RCC 7860 (cell line): ENCODE data around the gene CMSS1.

Experiments used
- DNase-seq: peaks from one replicate; pipeline ENCODE4 v3.0.0-alpha.2; 2015; ENCODE audit warnings: low spot score
- FAIRE-seq: peaks from 2 replicates; lab custom pipeline; 2012; peaks lifted over from hg19 to GRCh38; lab: Jason Lieb, UNC

CMSS1 gene

DNA sequence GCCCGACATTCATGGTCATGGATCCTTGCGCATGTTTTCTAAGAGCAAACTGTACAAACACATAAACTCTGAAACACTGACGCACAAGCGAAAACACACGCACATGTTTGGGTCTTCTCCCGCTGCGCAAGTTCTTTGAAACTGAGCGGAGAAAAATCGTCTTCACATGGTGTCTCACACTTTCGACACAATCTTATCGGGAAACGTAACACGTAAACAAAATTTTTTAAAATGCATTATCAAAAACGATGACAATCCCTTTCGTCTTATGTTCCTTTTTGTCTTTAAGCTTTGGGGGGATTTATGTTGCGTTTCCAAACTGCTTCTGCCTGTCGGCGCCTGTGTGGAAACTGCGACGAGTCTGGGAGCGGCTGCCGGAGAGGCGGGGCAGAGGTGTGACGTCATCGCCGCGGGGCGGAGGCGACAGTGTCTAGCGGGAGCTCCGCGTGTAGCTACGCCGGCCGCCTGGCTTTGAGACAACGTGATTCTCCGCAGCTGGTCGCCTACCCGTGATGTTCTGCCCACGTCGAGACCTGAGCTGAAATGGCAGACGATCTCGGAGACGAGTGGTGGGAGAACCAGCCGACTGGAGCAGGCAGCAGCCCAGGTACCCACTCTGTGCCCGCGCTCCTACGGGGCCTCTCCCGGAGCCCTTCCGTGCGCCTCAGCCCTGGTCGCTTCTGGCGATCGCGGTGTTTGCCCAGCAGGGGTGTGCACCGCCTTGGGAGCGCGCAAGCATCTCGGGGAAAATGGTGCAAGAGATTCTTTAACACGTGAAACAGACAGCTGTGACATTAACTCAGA is at the start of gene CMSS1:
CMSS1 (plus strand) TSS at position 426 of the 804 bp plus-strand sequence.
- FAIRE-seq (peak; percentile 65), DNase-seq (peak; percentile 80)

DNA sequence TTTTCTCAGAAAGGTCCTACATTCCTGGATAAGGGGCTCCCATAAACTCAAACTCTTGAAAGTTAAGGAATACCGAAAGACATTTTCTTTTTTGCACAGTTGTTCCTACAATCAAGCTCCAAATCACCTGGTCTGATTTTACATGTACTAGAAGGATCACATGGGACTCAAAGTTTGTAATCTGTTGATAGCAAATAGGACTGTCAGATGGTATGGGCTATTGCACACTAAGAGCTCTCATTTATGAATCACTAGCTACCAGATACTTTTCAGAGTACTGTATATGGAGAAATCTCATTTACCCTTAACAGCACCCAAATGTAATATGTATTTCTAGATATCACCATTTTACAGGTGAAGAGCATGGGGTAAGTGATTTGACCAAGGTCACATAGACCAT is 49.5 kb upstream of the CMSS1 start:
- FAIRE-seq (no peak), DNase-seq (no peak)

DNA sequence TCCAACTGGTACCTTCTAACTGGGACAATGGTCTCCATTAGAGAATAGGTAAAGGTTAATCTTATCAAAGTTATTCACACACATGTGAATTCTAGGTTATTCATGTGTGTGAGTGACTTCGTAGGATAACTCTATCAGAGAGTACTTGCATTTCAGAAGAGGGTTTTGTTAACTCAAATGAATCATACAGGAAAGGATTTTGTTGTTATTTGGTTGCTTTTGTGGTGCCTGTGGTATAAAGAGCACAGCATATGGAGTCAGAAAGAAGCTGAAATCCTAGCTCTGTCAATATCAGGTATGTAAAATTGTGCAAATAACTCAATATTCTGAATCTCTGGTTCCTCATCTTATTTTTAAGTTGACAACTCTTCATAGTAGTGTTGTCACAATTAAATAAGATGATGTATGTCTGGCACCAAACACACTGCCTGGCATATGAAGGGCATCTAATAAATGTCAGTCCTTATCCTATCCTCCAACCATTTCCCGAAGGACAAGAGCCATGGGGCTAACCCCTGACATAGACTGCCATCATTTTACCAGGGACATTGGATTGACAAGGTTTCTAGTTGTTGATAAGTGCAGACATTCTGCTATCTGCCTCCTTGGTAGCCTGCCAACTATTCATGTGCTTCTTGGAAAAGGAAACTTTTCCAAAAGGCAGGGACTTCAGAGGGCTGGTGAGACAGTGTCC is 48.7 kb upstream of the CMSS1 start:
- DNase-seq: no peak
- no peak for FAIRE-seq

DNA sequence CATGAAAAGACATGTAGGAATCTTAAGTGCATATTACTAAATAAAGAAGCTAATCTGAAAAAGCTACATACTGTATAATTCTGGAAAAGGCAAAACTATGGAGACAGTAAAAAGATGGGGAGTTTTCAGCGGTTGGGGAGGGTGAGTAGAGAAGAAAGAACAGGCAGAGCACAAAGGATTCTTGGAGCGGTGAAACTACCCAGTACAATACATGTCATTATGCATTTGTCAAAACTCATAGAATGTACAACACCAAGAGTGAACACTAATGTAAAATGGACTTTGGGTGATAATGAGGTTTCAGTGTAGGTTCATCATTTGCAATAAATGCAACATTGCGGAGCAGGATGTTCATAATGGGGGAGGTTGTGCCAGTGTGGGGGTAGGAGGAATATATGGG is 45.5 kb upstream of the CMSS1 start:
- FAIRE-seq (no peak), DNase-seq (no peak)

DNA sequence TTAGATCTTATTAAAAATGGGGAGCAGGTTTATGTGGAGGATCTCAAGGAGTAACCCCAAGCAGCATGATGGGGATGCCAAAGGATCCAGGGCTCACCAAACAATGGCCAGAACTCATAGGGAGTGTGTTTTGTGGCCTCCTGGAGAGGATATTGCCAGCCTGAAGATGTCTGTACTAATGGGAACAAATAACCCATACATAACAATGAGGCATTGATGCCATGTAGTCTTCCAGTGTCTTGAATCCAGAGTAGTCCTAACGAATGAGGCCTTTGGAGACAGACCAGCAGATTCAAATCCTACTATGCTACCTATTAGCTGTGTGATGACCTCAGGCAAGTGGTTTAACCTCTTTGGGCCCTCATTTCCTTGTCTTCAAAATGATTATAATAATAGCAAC is 45.0 kb upstream of the CMSS1 start:
- no peak for FAIRE-seq
- no peak for DNase-seq

DNA sequence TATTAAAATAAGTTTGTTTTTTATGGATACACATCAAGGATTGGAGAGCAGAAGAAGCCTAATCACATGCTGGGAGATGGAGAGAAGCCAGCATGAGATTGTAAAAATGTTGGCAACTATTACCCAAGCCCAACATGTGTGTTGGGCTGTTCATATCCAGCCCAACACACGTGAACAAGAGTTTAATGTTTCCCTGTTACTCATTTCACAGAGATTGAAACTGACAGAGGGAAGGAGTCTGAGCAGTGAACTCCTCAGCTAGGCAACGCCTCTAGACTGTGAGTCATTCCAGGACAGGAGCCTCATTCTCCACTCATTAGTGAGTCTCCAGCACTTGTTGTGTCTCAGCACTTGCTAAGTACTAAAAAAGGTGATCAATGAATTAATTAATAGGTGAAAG is 43.2 kb upstream of the CMSS1 start:
- FAIRE-seq: peak; percentile 88
- peak; percentile 70 for DNase-seq

DNA sequence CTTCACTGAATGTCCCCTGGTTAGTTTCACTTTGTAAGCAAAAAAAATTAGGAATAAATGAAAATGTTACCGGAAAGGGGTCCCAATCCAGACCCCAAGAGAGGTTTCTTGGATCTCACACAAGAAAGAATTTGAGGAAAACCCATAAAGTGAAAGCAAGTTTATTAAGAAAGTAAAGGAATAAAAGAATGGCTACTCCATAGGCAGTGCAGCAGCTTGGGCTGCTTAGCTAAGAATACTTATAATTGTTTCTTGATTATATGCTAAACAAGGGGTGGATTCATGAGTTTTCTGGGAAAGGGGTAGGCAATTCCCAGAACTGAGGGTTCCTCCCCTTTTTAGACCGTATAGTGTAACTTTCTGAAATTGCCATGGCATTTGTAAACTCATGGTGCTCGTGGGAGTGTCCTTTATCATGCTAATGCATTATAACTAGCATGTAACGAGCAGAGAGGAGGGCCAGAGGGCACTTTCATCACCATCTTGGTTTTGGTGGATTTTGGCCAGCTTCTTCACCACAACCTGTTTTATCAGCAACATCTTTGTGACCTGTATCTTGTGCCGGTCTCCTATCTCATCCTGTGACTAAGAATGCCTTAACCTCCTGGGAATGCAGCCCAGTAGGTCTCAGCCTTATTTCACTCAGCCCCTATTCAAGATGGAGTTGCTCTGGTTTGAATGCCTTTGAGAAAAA is 41.0 kb upstream of the CMSS1 start:
- DNase-seq (peak; percentile 37), FAIRE-seq (peak; percentile 45)

DNA sequence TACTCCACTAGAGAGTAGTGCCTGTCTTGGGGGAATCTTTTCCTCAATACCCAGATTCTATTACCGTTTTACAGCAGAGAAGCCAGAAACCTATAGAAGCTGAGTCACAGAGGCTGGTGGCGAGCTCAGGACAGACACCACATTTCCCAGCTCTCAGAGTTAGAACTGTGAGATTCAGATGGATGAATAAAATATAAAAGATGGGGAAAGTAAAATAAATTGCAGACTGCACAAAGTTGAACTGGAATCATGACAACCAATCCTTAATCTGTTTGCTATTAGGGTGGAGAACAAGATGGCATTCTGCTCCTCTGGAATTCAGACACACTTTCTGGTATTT is 40.5 kb upstream of the CMSS1 start:
- DNase-seq (no peak), FAIRE-seq (no peak)

DNA sequence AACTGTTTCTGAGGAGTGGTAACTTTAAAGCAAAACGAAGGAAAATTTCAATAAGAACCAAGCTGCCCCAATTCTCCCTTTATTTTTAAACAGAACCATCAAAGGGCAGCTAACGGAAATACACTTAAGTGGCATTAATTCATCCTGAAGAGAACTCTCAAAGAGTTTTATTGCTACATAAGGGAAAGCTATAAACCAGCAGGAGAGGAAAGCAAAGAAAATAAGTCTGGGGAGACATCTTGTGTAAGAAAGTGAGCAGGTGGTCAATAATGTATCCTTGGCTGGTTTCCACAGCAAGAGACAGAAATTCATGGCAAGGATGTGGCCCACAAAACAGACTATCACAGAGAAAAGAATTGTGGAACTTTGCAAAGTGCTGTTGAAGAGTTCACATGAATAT is 40.0 kb upstream of the CMSS1 start:
- DNase-seq: no peak
- no peak for FAIRE-seq

DNA sequence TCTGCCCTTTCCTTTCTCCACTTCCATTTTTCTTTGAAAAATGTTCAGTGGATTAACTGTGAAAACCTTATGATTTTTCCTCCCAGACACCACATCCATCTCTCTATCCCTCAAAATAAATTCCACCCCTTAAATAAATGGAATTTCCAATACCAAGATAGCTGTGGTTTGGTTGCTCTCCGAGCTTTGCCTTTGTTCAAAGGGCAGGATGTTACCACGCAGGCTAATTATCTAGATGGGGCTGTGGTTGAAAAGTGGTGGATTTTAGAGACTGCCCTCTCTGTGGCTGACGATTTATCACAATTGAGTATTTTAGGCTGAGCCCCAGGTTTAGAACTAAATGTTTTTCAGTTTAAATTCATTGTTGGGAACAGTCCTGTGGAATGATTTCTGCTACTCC is 36.9 kb upstream of the CMSS1 start:
- peak; percentile 97 for FAIRE-seq
- peak; percentile 59 for DNase-seq

DNA sequence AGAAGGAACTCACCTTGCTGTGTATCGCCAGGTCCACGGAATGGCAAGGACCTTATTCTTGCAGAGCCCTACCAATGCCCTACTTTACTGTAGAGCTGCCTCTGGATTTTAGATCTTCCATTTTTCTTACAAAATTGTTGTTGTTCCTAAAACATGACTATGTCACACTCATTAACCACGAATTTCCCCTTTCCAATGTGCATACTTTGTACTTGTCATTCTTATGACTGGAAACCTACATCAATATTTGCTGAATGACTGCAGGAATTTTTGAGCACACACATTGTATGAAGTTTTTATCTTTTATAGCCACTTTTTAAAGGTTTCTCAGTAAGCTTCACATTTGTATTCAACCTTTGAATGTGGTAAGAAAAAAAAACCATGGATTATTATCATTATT is 35.9 kb upstream of the CMSS1 start:
- FAIRE-seq (peak; percentile 77), DNase-seq (peak; percentile 55)

DNA sequence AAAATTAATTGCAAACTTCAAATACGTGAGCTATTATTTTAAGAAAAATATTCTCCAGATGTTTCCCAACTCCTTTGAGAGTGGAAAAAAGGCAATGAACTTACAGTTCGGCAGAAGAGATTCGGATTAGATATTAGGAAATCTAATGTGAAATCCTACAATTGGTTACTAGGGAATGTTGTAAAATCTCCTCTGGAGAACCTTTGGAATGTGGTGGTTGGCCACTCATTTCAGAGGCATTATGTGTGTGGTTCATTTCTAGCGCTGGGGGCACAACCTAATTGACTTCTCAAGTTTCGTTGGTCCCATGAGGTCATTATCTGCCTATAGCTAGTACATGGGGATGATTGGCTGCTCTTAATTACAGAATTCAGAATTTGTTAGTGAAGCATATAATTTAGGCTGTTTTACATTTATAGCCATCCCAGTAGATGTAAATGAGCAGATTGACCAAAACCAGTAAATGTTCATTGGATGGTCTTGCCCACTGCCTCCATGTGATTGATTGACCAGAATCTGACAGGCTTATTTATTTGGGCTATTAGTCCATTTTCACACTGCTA is 34.6 kb upstream of the CMSS1 start:
- DNase-seq: peak; percentile 89
- FAIRE-seq: peak; percentile 99

DNA sequence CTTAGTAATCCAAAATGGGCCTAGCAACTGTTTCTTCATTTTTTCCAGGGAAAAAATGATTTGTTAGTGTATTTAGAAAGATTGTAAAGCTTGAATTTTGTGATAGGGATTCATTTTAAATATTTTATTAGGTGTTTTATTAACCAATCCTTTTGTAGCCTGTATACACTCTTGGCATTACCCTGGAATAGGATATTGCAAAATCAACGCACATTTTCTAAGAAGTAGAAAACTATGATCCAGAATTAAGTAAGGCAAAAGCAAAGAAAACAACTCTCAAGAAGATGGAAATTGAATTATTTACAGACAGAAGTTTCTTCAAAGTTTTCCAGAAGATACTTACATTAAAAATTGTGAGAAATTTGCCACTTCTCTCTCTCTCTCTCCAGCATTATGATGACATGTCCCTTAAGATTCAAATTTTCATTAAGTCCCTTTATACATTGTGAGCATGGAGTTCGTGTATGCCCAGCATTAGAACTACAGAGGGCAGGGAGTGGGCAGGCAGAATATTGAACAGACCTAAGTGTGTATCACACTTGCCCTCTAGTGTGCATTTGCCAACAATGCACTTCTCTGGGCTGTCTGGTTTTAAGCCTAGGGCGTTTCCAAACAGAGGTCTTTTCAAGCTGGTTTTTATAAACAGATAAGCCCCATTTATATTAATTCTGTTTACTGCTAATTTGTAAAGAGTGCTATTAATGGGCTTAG is 28.5 kb upstream of the CMSS1 start:
- DNase-seq: peak; percentile 57
- peak; percentile 85 for FAIRE-seq

DNA sequence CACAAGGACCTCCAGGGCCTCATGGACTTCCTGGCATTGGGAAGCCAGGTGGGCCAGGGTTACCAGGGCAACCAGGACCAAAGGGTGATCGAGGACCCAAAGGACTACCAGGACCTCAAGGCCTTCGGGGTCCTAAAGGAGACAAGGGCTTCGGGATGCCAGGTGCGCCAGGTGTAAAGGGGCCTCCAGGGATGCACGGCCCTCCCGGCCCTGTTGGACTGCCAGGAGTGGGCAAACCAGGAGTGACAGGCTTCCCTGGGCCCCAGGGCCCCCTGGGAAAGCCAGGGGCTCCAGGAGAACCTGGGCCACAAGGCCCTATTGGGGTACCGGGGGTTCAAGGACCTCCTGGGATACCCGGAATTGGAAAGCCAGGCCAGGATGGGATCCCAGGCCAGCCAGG is 23.2 kb upstream of the CMSS1 start:
- DNase-seq (no peak), FAIRE-seq (no peak)

DNA sequence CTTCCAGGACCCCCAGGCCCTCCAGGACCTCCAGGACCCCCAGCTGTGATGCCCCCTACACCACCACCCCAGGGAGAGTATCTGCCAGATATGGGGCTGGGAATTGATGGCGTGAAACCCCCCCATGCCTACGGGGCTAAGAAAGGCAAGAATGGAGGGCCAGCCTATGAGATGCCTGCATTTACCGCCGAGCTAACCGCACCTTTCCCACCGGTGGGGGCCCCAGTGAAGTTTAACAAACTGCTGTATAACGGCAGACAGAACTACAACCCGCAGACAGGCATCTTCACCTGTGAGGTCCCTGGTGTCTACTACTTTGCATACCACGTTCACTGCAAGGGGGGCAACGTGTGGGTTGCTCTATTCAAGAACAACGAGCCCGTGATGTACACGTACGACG is 22.1 kb upstream of the CMSS1 start:
- DNase-seq: no peak
- no peak for FAIRE-seq

DNA sequence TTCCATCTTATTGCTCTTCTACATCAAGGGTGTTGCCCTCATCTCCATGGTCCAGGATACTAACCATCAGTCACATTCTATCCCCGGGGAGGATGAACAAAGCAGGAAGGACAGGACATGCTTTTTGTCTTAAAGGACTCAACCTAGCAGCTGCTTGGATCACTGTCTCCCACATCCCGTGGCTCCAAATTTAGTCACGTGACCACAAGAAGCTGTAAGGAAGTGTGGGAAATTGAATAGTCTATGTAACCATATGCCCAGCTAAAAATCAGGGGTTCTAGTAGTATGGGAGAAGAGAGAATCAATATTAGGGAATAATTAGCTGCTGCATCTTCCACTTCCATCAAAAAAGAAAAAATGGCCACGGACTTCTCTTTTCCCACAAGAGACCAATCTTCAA is 18.2 kb upstream of the CMSS1 start:
- no peak for DNase-seq
- FAIRE-seq: no peak

DNA sequence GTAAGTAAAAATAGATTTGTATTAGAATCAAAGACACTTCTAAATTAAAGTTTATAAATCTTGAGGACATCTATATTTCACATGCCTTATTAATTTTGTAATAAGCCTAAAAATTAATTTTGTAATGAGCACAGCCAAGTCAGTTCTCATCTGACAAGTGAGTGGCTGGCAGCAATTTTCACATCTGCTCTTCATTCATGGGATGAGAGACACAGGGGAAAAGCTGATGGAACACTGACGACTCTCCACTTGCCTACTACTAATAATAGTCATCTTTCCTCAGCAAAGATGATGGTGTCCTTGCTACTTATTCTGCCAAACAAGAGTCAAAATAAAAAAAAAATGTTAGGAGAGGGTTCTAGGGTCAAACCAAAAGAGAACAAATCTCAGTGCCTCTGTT is 14.4 kb upstream of the CMSS1 start:
- no peak for FAIRE-seq
- DNase-seq: no peak

DNA sequence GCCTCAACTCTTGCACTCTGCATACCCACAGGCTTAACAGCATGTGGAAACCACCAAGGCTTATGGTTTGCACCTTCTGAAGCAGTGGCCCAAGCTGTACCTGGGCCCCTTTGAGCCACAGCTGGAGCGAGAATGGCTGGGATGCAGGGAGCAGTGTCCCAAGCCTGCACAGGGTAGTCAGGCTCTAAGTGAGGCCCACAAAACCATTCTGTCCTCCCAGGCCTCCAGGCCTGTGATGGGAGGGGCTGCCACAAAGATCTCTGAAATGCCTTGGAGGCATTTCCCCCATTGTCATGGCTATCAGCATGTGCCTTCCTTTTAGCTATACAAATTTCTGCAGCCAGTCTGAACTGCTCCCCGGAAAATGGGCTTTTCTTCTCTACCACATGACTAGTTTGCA is 12.5 kb upstream of the CMSS1 start:
- FAIRE-seq (no peak), DNase-seq (no peak)

DNA sequence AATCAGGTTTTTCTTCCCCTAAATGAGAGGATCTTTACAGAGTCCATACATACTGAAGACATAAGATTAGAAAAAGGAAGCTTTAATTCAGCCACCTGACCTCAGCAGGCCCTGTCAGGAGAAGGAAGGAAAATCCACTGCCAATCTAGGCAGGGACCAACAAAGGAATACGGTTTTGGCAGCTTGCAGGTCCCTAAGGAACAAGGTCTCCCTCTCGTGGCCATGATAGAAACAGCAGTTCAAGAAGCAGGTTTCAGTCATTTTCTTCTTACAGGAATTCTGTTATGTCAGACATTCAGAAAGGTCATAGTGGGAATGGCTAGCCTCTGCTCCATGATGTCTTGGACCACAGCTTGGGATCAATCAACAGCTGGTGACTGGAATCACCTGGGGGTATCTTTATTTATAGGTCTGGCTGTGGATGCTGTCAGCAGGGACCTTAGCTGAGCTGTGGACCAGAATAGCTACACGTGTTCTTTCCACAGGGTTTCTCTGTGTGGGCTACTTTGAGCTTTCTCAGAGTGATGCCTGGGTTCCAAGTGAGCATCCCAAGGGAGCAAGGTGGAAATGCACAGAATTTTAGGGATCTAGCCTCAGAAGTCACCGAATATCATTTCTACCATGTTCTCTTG is 9.4 kb upstream of the CMSS1 start:
- DNase-seq (peak; percentile 47), FAIRE-seq (no peak)

DNA sequence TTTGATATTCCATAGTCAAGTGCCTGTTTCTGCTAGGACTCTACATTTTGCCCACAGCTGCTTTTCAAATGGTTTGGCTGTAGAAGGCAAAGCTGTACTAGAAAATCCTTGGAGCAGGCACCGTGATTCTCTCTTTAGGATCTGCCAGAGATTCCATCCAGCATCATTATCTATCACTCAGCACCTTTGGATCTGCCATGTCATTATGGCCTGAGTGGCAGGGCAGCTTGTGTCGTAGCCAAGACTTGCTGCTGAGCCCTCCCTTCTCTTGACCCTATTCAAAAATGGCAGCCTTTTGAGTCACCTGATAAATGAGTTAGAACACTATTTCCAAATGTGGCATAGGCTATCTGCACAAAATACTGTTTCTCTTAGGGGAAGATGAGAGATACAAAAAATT is 8.1 kb upstream of the CMSS1 start:
- FAIRE-seq: no peak
- DNase-seq: no peak

DNA sequence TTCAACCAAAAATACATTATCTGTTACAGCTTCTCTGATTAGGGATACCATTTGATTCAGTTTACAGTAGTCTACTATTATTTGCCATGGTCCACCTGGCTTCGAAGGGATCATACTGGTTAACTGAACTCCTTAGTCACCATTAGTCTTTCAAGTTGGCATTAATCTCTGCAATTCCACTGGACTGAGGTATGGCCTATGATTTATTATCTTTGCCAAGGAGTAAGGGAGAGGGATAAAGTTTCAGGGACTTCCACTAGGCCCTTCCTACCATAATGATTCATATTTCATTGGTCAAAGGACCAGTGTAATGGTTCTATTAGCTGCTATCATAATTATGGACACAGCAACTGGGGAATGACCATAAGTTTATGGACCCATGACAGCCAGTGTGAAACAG is 7.3 kb upstream of the CMSS1 start:
- FAIRE-seq (no peak), DNase-seq (peak; percentile 6)
